AG20443 (cell line): Measurements from ENCODE around the gene MYO18A.
A peak's percentile ranks its signal among the peaks of the same experiment; 100 is the strongest.
"Not testable (repeated sequence)": the region's sequence is repeated elsewhere in the genome, so short reads cannot be mapped to it uniquely, and the experiment has no call there.

Experiments used
- DNase-seq: peaks from one replicate; pipeline ENCODE4 v3.0.0; 2012; ENCODE audit warnings: low spot score, mixed read lengths

MYO18A gene

GRCh38 chr17:29147228-29147627, 33.0 kb downstream of the MYO18A start:
- DNase-seq, result not testable (repeated sequence)

DNA sequence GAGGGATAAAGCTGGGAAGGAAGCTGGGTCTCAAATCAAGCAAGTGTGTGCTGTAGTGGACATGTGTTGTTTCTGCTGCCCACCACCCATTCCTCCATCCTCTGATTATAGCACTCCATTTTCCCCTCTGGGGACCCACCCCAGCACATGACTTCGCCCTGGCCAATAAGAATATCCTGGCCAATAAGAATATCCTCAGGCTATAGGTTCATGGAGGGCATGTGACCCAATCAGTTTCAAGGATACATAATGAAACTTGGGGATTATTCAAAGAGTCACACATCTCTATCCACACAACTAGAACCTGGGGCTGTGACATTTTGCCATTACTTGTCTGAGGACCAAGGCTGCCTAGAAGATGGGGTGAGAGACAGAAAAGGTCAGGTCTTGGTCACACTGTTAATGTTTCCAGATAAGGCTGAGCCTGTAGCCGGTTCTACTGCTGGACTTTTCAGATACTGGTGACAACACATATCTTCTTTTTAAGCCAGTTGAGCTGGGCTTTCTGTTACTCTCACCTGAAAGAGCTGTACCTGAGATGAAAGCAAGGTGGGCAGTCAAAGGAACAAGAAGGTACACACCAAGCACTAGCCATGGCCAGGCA, 33.7 kb downstream of the MYO18A start:
- no peak for DNase-seq

GRCh38 chr17:29145289-29146073, 34.7 kb downstream of the MYO18A start:
- DNase-seq, result peak; percentile 72

DNA sequence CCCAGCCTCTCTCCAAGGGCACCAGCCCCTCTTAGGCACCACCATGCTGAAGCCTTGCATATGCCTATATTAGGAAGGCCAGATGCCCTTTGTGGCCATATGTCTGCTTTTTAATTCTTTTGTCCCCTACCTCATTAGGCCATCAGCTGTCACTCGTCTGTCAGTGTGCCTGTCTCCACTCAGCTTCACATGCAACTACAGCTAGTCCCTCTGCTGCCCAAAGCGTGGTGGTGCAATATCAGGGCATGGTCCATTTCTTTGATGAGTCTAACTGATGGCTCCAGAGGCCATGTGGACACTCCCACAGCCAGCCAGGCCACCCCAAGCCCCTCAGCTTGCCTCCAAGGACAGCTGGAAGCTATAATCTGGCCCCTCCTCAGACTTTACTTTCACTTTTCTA, 36.3 kb downstream of the MYO18A start:
- no peak for DNase-seq

- no peak for DNase-seq
These were observed 38.7 kb downstream of the MYO18A start for GRCh38 chr17:29141514-29141876.

- DNase-seq, result no peak
These were observed 39.3 kb downstream of the MYO18A start for GRCh38 chr17:29140631-29141513.

GRCh38 chr17:29140051-29140621, 40.1 kb downstream of the MYO18A start:
- peak; percentile 90 for DNase-seq

DNA sequence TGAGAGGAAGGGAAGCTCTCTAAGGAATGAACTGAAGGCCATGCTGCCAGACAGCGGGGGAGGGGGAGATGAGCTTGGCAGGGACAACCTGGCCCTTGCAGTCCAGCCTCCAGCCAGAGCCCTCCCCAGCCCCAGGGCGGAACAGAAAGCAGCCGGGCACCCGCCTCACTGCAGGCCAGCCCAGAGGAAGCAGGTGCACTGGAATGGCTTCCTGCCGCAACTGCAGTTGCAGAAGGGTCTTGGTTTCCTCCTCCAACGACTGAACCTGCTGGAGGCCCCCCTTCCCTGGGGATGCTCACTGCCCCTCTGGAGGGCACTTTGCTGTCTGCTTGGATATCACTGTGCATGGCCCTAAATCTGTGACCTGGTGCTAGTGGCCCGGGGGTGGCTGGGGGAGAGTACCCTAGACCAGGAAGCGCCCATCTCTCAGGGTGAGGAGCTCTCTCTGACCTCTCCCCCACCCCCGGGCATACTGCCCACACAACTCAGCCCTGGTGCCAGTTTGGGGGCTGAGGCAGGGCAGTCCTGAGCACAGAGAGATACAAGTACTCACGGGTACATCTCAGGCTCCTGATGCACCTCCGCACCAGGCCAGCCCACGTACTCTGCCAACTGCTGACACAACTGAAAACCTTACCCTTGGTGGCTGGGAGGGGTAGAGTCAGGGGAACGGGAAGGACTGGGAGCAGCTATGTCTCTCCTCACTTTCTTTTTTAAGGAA, 41.1 kb downstream of the MYO18A start:
- no peak for DNase-seq

GRCh38 chr17:29138184-29138955, 41.8 kb downstream of the MYO18A start:
- no peak for DNase-seq

- DNase-seq, result no peak
These were observed 43.0 kb downstream of the MYO18A start for GRCh38 chr17:29136998-29137730.

DNA sequence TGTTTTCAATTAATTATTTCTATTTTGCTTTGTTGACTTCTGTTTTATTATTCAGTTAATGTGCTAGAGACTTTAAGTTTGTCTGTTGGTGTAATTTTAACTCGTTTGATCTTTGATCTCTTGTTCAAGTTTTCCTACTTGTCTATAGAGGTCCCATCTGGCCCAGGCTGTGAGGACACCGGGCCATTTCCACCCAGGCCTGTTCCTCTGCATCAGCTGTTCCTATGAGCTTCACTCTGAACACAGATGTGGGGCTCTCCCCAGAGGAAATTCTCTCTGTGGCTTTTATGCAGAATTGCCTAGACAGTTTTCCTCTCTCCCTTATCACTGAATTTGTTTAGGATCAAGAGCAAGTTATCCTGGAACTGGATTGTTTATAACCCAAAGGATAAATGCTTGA, 44.7 kb downstream of the MYO18A start:
- DNase-seq, result no peak

DNA sequence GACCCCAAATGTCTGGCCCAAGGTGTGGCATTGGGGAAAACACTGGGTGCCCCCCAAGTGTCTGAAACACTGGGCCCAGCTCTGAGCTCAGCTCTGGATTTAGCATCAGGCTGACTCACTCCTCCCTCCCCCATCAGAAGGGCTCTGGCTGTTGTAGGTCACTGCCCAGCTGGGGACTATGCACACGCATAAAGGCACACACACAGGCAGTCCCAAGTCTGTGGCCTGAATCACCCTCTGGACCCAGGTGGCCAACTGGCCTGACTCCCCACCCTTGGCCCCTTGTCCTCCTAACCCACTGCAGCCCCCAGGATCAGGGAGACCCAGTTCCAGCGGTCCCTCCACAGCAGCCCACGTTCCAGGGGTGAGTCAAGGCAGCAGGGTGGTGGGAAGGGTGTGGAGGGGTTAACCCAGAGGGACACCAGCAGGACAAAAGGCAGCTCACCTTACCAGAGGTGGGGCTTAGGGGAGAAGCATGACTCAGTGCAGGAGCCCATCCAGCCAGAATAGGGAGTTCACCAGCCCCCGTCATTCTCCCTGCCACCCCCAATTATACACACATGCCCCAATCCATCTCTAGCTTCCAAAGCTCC, 47.0 kb downstream of the MYO18A start:
- peak; percentile 87 for DNase-seq

GRCh38 chr17:29131814-29132682, 48.1 kb downstream of the MYO18A start:
- DNase-seq, result peak; percentile 93

DNA sequence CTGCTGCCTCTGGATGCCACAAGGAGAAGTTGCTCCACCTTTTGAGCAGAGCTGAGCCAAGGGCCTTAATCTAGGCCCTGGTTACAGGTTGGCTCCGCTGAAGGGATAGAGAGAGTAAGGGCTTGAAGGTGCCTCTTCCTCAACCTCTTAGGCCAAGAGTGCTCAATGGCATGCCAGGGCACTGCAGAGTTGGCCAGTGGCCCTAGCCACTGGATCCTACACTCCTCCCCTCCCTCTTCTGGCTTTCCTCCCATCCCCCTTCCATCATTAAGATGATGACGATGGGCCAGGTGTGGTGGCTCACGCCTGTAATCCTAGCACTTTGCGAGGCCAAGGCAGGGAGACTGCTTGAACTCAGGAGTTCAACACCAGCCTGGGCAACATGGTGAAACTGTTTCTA, 50.5 kb downstream of the MYO18A start:
- DNase-seq, result no peak

DNA sequence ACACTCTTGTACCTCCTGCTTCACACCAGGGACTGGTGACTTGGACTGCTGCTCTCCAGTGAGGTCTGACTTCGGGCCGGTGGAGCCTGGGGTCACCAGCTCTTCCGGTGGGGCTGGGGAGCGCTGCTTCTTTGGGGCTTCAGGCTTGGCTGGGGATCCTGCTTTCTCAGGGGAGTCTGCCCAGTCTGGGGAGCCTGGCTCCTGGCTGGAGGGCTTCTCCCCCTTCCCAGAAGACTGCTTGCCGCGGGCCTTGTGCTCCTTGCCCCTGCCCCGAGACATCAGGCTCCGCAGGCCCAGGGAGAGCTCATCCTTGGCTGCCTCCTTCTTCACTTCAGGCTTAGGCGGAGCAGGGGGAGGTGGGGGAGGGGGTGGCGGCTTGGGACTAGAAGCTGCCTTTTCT, 52.4 kb downstream of the MYO18A start:
- no peak for DNase-seq

GRCh38 chr17:29126268-29126930, 53.8 kb downstream of the MYO18A start:
- no peak for DNase-seq

- no peak for DNase-seq
These were observed 54.5 kb downstream of the MYO18A start for GRCh38 chr17:29125651-29126050.

GRCh38 chr17:29124925-29125273, 55.3 kb downstream of the MYO18A start:
- DNase-seq, result no peak
